ENCODE results near the gene CHRNA7. TPM values are rescaled to one million over a fixed set of nuclear protein-coding genes. Genes with fewer than 3 reads are reported as not detected.

Gene CHRNA7
- total RNA-seq, 1 donor from 2014 or later: 0.73 TPM

DNA sequence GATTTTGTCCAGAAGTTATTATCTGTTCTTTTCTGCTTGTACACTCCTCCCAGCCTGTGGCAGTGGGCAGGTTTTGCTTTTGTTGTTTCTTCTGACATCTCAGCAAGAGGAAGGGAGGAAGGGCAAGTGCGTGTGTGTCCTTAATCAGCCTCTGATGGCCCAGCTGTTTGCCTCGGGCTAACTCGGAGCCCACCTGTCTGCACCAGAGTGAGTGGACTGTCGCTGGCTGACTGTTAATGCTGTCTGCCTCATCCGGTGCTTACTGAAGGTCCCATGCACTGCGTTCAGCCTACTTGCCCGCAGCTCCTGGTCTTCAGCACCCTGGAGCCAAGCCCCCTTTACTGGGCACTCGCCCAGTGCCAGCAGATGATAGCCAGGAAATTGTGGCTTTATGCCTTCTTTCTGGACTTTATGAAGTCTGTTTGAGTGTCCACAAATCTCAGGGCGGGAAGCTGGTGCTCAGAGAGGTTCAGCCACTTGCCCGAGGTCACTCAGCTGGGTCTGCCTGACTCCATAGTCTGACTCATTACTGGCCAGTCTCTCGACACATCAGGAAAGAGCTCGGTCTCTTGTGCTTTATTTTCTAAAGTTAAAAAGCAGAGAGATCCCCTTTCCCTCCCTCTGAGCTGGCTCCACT is 89.5 kb downstream of the CHRNA7 start:
- Mint-ChIP-seq H3K4me1 (ENCODE audit: unreplicated experiment) (no peaks in the 10 kb centered on the region), H3K27ac (ENCODE audit: unreplicated experiment) (no peak overlapping the region), H3K27me3 (ENCODE audit: unreplicated experiment) (peaks cover 13% of the 10 kb centered on the region), H3K36me3 (ENCODE audit: unreplicated experiment) (no peaks in the 10 kb centered on the region), H3K9me3 (ENCODE audit: unreplicated experiment) (no peaks in the 10 kb centered on the region), H3K4me3 (ENCODE audit: unreplicated experiment) (no peak overlapping the region)
- DNase-seq (ENCODE audit: extremely low spot score, unreplicated experiment): peak; percentile 68
- TF ChIP-seq CTCF (IDR thresholded peaks at IDR 0.05): no peak

DNA sequence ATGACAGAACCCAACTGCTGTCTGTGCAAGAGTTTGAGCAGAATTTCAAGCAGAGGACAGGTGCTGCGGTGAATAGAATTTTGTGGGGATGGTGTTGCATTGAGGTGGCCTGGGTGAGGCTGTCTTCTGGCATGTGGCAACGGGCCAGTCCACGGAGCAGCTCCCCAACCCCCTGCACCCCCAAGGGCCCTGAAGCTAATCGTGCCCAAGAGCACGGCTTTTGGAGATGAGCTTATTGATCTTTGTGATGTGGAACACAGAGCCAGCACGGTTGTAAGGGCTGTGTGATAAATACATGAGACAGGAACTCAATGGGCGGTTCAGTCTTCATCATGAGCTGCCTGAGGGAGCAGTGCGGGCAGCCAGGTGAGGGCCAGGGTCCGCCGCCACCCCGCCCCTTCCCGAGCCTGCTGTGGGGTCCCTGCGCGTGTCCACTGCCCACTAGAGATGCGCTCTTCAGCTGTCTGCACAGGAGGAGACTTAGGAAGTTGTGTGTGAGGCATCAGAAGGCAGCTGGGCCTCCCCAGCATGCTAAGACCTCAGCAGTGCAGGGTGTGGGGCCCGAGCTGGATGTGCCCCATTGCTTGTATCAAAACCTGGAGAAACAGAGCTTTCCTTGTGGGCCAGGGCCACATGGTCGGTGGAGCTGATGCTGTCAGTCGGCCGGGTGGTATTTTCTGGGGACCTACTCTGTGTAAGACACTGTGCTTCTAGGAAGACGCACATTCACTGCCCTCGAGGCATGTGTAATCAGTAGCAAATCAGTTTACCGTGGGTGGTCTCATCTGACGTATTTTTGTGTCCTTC is 90.5 kb downstream of the CHRNA7 start:
- DNase-seq (ENCODE audit: extremely low spot score, unreplicated experiment): peak; percentile 67
- H3K27ac Mint-ChIP-seq (ENCODE audit: unreplicated experiment): no peak overlapping the region

GRCh38 chr15:32121384-32121695 is 91.0 kb downstream of the CHRNA7 start:
- no peaks in the 10 kb centered on the region for H3K9me3 Mint-ChIP-seq (ENCODE audit: unreplicated experiment)
- peaks cover 16% of the 10 kb centered on the region for H3K27me3 Mint-ChIP-seq (ENCODE audit: unreplicated experiment)

More for the DNA sequence above, 90.5 kb downstream of the CHRNA7 start:
- H3K27me3 Mint-ChIP-seq (ENCODE audit: unreplicated experiment): peaks cover 14% of the 10 kb centered on the region
- no peaks in the 10 kb centered on the region for H3K36me3 Mint-ChIP-seq (ENCODE audit: unreplicated experiment)
- no peak for TF ChIP-seq CTCF (IDR thresholded peaks at IDR 0.05)
- H3K4me1 Mint-ChIP-seq (ENCODE audit: unreplicated experiment): no peaks in the 10 kb centered on the region
- H3K4me3 Mint-ChIP-seq (ENCODE audit: unreplicated experiment): no peak overlapping the region
- no peaks in the 10 kb centered on the region for H3K9me3 Mint-ChIP-seq (ENCODE audit: unreplicated experiment)

GRCh38 chr15:32122013-32122412 is 91.7 kb downstream of the CHRNA7 start:
- Mint-ChIP-seq H3K36me3 (ENCODE audit: unreplicated experiment) (no peaks in the 10 kb centered on the region), H3K27me3 (ENCODE audit: unreplicated experiment) (peaks cover 23% of the 10 kb centered on the region), H3K27ac (ENCODE audit: unreplicated experiment) (no peak overlapping the region), H3K9me3 (ENCODE audit: unreplicated experiment) (no peaks in the 10 kb centered on the region), H3K4me1 (ENCODE audit: unreplicated experiment) (no peaks in the 10 kb centered on the region), H3K4me3 (ENCODE audit: unreplicated experiment) (no peak overlapping the region)
- no peak for DNase-seq (ENCODE audit: extremely low spot score, unreplicated experiment)
- no peak for TF ChIP-seq CTCF (IDR thresholded peaks at IDR 0.05)

More at GRCh38 chr15:32121384-32121695, 91.0 kb downstream of the CHRNA7 start:
- no peak overlapping the region for H3K27ac Mint-ChIP-seq (ENCODE audit: unreplicated experiment)
- no peak for TF ChIP-seq CTCF (IDR thresholded peaks at IDR 0.05)
- no peak overlapping the region for H3K4me3 Mint-ChIP-seq (ENCODE audit: unreplicated experiment)
- H3K4me1 Mint-ChIP-seq (ENCODE audit: unreplicated experiment): no peaks in the 10 kb centered on the region
- peak; percentile 48 for DNase-seq (ENCODE audit: extremely low spot score, unreplicated experiment)
- no peaks in the 10 kb centered on the region for H3K36me3 Mint-ChIP-seq (ENCODE audit: unreplicated experiment)

DNA sequence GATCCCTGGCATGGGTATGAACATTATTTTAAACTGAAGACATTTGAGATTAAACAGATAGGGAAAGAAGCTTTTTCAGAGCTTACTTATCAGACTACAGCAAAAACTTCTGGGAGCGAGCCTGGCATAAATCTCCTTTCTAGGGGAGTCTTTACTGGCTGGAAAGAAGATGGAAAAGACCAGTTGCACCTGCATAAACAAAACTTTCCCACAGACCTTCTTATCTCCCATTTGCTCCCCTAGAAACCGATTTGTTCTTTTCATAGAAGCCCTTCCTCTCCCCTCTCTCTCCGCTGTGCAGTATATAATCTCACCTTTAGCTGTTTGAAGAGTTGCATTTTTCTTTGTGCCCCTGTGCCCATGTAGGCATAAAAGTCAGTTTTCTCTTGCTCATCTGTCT is 93.2 kb downstream of the CHRNA7 start:
- no peak for TF ChIP-seq CTCF (IDR thresholded peaks at IDR 0.05)
- H3K27ac Mint-ChIP-seq (ENCODE audit: unreplicated experiment): no peak overlapping the region

More for the DNA sequence above, 93.2 kb downstream of the CHRNA7 start:
- Mint-ChIP-seq H3K4me1 (ENCODE audit: unreplicated experiment) (no peaks in the 10 kb centered on the region), H3K36me3 (ENCODE audit: unreplicated experiment) (no peaks in the 10 kb centered on the region), H3K27me3 (ENCODE audit: unreplicated experiment) (peaks cover 29% of the 10 kb centered on the region), H3K9me3 (ENCODE audit: unreplicated experiment) (no peaks in the 10 kb centered on the region), H3K4me3 (ENCODE audit: unreplicated experiment) (no peak overlapping the region)
- DNase-seq (ENCODE audit: extremely low spot score, unreplicated experiment): no peak

Measured in osteocyte (in vitro differentiated cells).